Measurements from ENCODE around the gene SLC26A1. TPM values are rescaled to one million over a fixed set of nuclear protein-coding genes. Genes with fewer than 3 reads are reported as not detected.
A peak's percentile ranks its signal among the peaks of the same experiment; 100 is the strongest.

The SLC26A1 gene
- total and polyA plus RNA-seq, 2 experiments from 2014 or later: 0.22 to 1.8 TPM

- TF ChIP-seq EZH2phosphoT487 (IDR thresholded peaks at IDR 0.05; ENCODE audit: insufficient read depth, low read depth) (no peak), EZH2 (IDR thresholded peaks at IDR 0.05; ENCODE audit: insufficient read depth, poor library complexity, severe bottlenecking) (no peak)
- Histone ChIP-seq H3F3A (ENCODE audit: insufficient read depth) (no peaks in the 10 kb centered on the region), H3K4me1 (ENCODE audit: insufficient read depth) (peaks cover 13% of the 10 kb centered on the region), H4K20me1 (ENCODE audit: insufficient read depth) (no peaks in the 10 kb centered on the region), H3K9ac (no peak overlapping the region), H3K27ac (no peak overlapping the region), H3K4me2 (ENCODE audit: unreplicated experiment) (no peak overlapping the region), H3K4me3 (no peak overlapping the region), H2AFZ (no peak overlapping the region), H3K36me3 (ENCODE audit: low read depth) (no peaks in the 10 kb centered on the region), H3K9me2 (ENCODE audit: insufficient read depth) (no peaks in the 10 kb centered on the region), H3K27me3 (replicated peaks; ENCODE audit: insufficient read depth) (no peaks in the 10 kb centered on the region), H3K79me2 (ENCODE audit: insufficient read depth) (peaks cover 14% of the 10 kb centered on the region; the same call in 1 of the 2 replicates), H3K9me3 (ENCODE audit: low read depth) (no peaks in the 10 kb centered on the region)
- DNase-seq: no peak
- in situ Hi-C loops (cut with MboI): no loop called here
- WGBS, 2 experiments (ENCODE audit: low coverage in 1 of 2, low lambda C conversion rate in 2 of 2, missing lambda C conversion rate in 2 of 2): 77 to 83% methylated on average over 8 to 9 of the region's 9 CpGs
Observed at GRCh38 chr4:974668-975067, 18.5 kb downstream of the SLC26A1 start.

- WGBS, 2 experiments (ENCODE audit: low coverage in 1 of 2, low lambda C conversion rate in 2 of 2, missing lambda C conversion rate in 2 of 2): 24 to 30% methylated on average over 74 to 76 of the region's 123 CpGs
- peaks cover 5% of the 10 kb centered on the region; the same call in 1 of the 2 replicates for H3K4me1 ChIP-seq (ENCODE audit: insufficient read depth)
- H3K9ac ChIP-seq: peak within 1 kb of the TSS; percentile 75
- no peaks in the 10 kb centered on the region for H3K27me3 ChIP-seq (replicated peaks; ENCODE audit: insufficient read depth)
- TF ChIP-seq EZH2phosphoT487 (IDR thresholded peaks at IDR 0.05; ENCODE audit: insufficient read depth, low read depth): no peak
- no peak for TF ChIP-seq EZH2 (IDR thresholded peaks at IDR 0.05; ENCODE audit: insufficient read depth, poor library complexity, severe bottlenecking)
- no peaks in the 10 kb centered on the region for H3K36me3 ChIP-seq (ENCODE audit: low read depth)
- no peaks in the 10 kb centered on the region for H3K9me3 ChIP-seq (ENCODE audit: low read depth)
- in situ Hi-C loops (cut with MboI): no loop called here
- H3K79me2 ChIP-seq (ENCODE audit: insufficient read depth): peaks cover 14% of the 10 kb centered on the region; the same call in 1 of the 2 replicates
- H3K4me2 ChIP-seq (ENCODE audit: unreplicated experiment): peak within 1 kb of the TSS; percentile 67
- H3F3A ChIP-seq (ENCODE audit: insufficient read depth): no peaks in the 10 kb centered on the region
- no peaks in the 10 kb centered on the region for H3K9me2 ChIP-seq (ENCODE audit: insufficient read depth)
- peak; percentile 95 for DNase-seq
- no peaks in the 10 kb centered on the region for H4K20me1 ChIP-seq (ENCODE audit: insufficient read depth)
- H3K27ac ChIP-seq: no peak within 1 kb of the TSS
- H2AFZ ChIP-seq: peak within 1 kb of the TSS; percentile 66
- H3K4me3 ChIP-seq: peak within 1 kb of the TSS; percentile 77
Observed at GRCh38 chr4:973431-974397, 19.5 kb downstream of the SLC26A1 start, which contains the start of gene DGKQ. DGKQ (minus strand) TSS chr4:973569; CDS start chr4:973482, 87 bp downstream.

GRCh38 chr4:972651-973424, 20.4 kb downstream of the SLC26A1 start:
- no peaks in the 10 kb centered on the region for H3K36me3 ChIP-seq (ENCODE audit: low read depth)
- H3K4me2 ChIP-seq (ENCODE audit: unreplicated experiment): peak overlapping the region; percentile 67
- H3K9ac ChIP-seq: peak overlapping the region; percentile 75
- H3F3A ChIP-seq (ENCODE audit: insufficient read depth): no peaks in the 10 kb centered on the region
- DNase-seq: peak; percentile 64
- no peaks in the 10 kb centered on the region for H3K27me3 ChIP-seq (replicated peaks; ENCODE audit: insufficient read depth)
- no peak overlapping the region for H3K27ac ChIP-seq
- in situ Hi-C loops (cut with MboI): no loop called here
- TF ChIP-seq EZH2 (IDR thresholded peaks at IDR 0.05; ENCODE audit: insufficient read depth, poor library complexity, severe bottlenecking) (no peak), EZH2phosphoT487 (IDR thresholded peaks at IDR 0.05; ENCODE audit: insufficient read depth, low read depth) (no peak)
- H3K4me1 ChIP-seq (ENCODE audit: insufficient read depth): peaks cover 5% of the 10 kb centered on the region; the same call in 1 of the 2 replicates
- peaks cover 14% of the 10 kb centered on the region; the same call in 1 of the 2 replicates for H3K79me2 ChIP-seq (ENCODE audit: insufficient read depth)
- WGBS, 2 experiments (ENCODE audit: low coverage in 1 of 2, low lambda C conversion rate in 2 of 2, missing lambda C conversion rate in 2 of 2): 1% methylated on average over 40 to 56 of the region's 65 CpGs
- H2AFZ ChIP-seq: peak overlapping the region; percentile 36
- H3K9me3 ChIP-seq (ENCODE audit: low read depth): no peaks in the 10 kb centered on the region
- no peaks in the 10 kb centered on the region for H4K20me1 ChIP-seq (ENCODE audit: insufficient read depth)
- peak overlapping the region; percentile 77 for H3K4me3 ChIP-seq
- H3K9me2 ChIP-seq (ENCODE audit: insufficient read depth): no peaks in the 10 kb centered on the region
